ENCODE results near the gene CTRB1. TPM values are rescaled to one million over a fixed set of nuclear protein-coding genes. Genes with fewer than 3 reads are reported as not detected.
"Not testable (repeated sequence)": the region's sequence is repeated elsewhere in the genome, so short reads cannot be mapped to it uniquely, and the experiment has no call there.

Gene CTRB1
- total RNA-seq, 1 experiment from 2014 or later: not detected

DNA sequence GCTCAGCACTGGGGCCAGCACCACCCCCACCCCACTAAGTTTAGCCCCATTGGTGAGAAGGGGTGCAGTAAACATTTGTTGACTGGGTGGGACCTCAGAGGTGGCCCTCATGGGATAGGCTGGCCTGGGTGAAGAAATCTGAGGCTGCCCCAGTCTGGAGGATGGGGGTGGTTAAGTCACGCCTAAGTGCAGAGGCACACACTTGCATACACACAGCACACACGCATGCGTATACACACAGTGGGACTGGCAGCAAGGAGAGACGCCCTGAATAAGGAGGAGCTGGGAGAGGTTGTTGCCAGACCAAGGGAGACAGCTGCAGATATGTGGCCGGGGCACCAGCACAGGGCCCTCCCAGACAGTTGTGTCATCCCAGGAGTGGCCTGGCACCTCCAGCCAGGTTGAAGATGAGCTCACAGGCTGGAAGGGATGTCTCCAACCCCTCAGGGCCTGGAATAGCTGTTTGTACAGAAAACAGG is 35.6 kb downstream of the CTRB1 start:
- peak; percentile 51 for DNase-seq (ENCODE audit: low read depth)

DNA sequence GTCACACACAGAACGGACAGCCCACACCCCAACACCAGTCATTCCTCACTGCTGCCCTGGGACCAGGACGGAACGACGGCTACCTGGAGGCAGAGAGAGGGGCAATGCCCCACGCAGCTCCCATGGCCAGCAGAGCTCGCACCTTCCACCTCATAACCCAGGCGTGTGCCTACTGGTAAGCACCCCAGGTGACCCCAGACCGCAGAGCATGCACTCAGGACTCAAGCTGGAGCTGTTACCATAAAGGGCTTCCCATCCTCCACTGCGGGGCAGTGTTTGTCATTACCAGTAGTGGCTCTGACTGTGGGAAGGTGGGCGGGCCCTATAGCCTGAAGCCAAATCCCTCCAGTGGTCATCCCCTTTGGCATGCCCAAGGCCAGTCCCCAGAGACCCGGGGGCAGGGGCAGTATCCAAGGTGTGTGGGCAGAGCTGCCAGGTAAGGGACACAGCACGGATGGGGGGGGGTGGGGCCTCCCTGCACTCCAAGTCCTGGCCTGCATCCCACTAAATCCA is 37.3 kb downstream of the CTRB1 start:
- no peak for DNase-seq (ENCODE audit: low read depth)

DNA sequence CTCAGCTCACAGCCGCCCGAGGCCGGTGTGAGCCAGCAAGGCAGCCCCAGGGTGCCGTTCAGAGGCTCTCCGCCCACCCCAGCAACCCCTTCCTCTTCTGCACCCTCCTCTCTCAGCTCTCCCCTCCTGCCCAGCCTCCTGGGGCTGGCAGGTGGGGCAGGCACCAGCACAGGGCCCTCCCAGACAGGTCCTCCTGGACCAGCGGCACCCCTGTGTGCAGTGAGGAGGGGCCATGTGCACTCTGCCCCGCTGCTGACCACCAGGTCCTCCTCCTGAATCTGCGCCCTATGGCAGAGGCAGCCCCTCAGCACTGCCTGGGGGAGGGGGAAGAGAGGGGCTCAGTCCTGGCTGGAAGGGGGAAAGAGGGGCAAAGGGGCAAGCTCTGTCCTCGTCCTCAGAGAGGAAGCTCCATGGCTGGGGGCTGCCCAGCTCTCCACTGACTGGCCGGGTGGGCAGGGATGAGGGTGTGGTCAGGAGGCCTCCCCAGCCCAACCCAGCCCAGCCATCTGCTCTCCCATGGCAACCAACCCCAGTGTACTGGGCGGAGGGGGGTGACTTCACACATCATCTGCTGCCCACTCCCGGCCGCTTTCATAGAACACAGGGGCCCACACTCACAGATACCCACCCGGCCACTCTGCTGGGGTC is 38.0 kb downstream of the CTRB1 start:
- no peak for DNase-seq (ENCODE audit: low read depth)

DNA sequence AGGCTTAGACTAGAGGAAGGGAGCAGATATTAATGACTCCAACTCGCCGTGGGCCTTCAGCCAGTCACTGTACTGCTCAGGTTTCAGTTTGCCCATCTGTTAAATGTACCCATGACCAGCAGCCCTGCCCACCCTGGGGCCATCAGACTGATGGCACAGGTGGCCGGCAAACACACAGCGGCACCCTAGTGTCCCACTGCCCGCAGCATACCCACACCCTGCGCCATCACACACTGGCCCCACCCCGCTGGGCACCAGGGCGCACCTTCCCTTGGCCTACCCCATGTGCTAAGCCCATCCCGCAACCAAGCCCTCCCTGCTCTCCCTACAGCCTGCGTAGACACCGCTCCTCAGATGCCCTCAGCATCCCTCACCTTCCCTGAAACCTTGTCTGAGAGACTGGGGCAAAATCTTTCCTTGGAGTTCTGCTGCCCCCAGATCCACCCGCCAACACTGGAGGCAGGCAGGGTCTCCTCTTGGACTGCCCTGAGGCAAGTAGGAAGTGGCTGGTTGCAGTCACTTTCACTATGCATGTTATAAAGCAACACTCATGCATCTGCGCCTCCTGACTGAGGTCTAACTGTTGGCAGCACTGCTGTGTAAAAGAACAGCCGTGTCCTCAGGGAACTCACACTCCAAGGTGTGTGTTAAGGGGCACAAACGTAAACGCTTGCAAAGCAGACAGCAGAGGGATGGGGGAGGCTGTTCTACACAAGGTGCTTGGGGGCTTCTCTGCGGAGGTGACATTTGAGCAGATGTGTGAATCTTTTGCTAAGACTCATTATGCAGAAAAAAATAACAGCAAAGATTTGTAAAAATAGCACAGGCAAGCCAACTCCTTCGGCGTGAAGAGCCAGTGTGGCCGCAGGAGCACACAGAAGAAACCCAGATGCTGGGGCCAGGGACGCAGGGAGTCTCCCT is 39.4 kb downstream of the CTRB1 start:
- DNase-seq (ENCODE audit: low read depth): no peak

DNA sequence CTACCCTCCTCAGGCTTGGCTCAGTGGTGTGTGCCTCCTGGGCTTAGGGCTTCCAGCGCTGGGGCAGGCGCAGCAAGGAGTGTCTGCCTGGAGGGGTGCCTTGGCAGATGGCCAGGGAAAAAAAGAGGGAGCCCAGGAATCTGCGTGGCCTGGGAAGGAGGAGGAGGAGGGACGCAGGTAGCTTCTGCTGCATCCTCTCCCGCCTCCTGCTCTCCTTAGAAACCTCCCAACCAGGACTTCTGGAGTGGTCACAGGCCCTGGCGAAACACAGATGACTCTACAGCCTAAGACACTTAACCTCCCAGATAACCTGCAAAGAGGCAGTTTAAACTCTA is 40.0 kb downstream of the CTRB1 start:
- no peak for DNase-seq (ENCODE audit: low read depth)

DNA sequence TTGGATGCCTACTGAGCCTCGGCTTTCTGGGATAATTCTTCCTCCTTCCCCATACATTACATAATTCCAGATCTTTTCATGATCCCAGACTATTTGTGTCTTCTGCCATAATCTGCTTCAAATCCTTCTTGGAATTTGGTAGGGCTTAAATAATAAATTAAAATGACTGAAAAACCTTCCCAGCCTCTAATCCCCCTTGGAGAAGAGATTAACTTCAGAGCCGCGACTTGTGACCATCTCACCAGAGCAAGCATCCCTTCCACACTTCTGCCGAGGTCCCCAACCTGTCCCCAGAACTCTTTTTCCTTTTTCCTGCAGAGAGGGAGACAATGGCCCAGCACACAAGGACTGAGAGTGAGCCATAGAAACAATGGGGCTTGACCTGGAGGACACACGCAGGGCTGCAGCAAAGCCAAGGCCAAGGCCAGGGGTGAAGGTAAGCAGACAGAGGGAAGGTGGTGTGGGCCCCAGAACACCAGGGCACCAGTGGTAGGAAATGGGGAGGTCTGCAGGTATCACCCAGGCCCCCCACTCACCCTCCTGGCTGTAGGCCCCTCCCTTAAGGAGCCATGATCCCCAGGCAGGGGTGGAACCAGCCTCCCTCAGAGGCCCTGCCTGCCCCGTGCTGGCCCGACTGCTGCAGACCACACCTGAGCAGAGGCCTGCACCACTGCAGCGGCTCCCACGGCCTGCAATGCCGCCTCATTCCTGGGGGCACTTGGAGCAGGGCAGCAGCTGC is 42.2 kb downstream of the CTRB1 start:
- DNase-seq (ENCODE audit: low read depth): no peak

DNA sequence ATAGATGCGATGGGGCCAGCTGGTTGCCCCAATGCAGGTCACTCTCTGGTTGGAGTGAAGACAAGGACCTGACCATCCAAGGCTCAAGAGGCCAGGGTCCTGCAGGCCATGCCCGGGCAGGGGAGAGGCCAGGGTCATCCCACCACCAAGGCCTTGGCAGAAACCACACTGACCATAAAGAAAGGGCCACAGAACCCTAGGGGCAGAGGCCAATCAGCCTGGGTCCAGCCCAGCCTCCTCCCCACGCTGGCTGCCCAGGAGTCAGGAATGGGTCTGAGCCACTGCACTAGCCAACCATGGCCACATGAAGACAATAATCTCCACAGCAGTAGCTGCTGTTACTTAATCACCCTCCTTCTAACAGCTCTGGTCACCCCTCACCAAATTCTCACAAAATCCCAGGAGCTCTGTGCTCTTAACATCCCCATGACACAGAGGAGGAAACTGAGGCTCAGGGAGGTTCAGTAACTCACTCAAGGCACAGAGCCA is 42.8 kb downstream of the CTRB1 start:
- DNase-seq (ENCODE audit: low read depth): no peak

DNA sequence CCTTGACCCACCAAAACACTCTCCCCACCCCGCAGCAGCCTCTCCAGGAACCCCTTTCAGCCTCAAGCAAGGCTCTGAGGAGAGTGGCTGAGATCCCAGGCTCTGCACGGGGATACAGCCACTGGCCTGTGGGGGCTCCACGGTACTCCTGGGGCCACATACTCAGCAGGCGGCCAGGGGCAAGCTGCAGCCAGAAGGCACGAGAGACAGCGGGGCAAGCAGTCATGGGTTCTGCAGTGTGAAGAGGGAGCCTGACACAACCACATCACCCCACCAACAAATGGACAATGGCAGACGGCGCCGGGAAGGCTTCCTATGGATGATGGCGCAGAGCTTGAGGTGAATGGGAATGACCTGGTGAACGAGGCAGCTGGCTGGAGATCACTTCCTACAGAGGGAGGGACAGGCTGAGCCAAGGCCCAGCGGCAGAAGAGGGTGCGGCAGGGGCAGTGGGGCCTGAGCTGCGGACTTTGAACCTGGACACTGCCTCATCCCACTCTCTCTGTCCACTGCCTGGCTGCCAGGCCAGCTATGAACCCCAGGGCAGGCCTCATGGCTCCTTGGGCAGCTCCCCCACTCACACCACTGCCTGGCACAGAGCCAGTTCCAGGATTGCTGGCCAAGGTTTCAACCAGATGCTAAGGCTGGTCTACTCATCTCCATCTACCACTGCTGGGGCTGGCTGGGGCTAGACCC is 43.5 kb downstream of the CTRB1 start:
- peak; percentile 37 for DNase-seq (ENCODE audit: low read depth)

DNA sequence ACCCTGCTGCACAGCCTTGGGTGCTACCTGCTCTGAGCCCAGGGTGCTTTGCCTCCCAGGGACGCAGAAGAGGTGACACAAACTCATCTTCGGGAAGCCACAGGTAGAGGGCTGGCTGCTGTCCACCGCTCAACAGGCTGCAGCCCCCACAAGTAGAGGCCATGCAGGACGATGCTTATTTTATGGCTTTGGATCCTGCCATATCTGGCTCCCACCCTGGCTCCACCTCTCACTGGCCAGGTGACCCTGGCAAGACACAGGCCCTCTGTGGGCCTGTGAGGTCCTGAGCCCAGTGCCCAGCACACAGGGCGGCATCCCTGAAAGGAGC is 44.0 kb downstream of the CTRB1 start:
- no peak for DNase-seq (ENCODE audit: low read depth)

DNA sequence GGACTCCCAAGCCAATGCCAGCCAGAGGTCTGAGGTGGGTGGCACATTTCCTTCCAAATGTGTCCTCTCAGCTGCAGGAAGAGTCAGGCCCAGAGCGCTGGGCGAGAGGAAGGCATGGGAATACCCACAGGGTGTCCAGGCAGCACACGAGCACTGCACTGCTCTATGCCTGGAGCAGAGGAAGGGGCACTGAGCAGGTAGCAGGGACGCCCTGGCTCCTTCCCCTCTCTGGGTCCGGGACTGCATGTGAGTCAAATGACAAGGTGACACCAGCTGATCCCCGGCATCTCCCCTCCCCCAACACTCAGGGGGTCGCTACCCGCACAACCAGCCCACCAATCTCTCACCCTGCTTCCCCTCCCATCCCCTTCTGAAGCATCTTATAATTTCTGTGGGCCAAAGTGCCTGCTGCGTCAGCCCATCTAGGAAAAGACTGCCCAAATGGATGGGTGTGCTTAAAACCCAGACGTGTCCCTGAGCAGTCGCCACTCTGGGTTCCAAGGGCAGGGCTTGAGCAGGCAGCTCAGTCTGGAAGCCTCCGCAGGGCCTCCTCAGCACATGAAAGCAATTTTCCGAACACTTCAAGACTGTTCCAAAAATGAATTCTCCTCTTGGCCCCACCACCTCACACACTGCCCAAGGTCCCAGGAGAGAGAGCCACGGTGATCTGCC is 44.6 kb downstream of the CTRB1 start:
- DNase-seq (ENCODE audit: low read depth): no peak

DNA sequence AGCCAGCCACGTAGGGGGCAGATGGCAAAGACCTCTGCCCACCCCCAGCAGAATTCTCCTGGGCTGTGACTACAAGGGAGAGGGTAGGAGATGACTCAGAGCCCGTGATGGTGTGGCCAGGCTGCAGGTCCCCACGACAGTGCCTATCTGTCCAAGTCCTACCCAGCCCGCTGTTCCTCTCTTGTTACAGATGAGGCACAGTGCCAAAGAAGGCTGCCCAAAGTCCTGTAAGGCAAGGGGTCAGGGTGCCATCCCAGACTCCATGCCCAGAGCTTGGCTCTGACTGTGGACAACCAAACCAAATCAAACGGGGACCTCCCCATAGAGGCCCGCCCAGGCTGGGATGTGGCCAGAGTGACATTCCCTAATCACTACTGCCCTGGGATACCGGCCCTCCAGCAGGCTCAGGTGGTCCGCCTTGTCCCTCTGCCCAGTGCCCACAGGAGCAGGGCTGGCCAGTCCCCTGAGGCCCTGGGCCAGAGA is 45.2 kb downstream of the CTRB1 start:
- peak; percentile 61 for DNase-seq (ENCODE audit: low read depth)

DNA sequence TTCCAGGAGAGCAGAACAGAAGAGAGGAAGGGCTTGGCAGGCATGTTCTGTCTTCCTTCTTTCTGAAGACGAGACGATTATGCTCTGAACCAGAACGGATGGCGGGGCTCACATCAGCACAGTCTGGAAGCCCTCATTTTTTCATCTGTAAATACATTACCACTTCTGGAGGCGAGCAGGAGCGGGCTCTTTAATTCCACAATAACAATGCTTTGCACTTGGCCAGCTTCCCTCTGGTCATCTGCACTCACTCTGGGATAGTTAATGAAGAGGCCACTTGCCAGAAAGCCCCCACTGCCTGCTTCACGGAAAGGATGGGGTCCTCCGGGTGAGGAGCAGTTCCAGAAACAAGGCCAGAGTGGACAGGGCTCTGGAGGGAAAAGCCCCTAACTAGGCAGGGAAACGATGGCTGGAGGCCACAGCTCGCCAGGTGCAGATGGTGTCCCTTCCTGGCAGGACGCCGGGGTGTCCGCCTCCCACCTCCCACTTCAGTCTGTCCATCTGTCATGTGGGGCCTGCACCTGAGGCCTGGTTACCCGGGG is 45.7 kb downstream of the CTRB1 start:
- peak; percentile 41 for DNase-seq (ENCODE audit: low read depth)

DNA sequence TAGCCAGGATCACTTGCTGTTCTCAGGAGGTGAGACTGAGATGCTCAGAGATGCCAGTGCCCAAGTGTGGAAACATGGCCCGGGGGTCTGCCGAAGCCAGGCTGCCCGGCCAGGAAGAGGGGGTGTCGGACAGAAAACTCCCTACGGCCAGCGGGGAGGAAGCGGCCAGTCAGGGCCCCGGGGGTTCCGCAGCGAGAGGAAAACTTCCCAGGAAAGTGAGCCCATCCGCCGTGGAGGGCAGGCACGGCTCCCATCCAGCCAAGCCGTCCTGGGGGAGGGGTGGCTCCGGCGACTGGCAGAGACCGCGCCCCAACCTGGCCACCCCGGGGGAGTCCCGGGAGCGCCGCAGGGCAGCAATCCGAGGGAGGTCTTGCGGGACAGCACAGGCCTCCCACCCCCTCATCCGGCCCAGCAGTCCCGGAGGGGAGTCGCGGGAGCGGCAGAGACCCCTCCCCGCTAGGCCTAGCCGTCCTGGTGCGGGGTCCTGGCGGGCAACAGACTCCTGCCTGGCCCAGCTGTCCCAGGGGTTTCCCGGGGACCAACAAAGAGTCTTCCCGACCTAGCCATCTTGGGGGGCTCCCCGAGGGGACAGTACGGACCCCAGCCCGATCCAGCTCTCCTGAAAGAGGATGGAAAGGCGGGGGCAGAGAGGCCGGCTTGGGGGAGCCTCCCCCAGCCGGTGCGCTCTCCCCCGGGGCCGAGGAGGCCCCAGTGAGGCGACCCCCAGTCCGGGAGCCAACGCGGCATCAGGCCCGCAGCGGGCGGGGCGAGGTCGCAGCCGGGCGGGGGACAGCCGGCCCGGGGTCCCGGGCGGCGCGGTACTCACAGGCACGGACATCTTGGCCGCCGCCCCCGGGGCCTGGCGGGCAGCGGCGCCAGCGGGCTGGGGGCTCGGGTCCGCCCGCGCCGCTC is 46.5 kb downstream of the CTRB1 start:
- peak; percentile 45 for DNase-seq (ENCODE audit: low read depth)

DNA sequence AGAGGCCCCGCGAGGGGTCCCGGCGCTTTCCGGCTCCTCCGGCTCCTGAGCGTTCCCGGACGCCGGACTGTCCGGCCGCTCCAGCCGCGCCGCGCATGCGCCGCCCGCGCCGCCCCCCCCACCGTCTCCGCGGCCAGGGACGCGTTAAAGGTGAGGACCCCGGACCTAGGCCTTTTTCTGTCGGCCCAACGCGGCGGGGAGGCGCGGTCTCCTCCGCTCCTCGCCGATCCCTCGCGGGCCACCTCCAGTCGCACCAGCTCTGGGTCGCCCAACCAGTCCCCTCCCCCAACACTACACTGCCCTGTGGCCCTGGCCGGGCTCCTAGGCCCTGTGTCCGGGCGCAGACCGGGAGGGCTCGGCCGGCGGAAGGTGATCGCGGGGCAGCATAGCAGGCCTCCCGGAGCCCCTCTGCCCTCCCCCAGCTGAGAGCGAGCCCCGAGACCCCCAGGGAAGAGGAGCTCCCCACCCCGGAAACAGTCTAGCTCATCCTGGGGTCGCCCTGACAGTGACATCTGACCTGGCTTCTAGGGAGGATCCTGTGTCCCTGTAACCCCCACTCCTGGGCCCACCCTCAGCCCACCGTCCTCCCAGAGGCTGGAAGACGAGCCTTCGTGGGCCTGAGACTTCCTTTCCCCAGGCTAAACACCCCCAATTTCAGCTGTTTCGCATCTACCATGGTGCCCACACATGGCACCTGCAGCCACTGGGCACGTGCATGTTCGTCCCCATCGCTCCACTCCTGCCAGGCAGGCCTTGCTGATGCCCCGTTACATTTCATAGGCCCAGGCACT is 47.3 kb downstream of the CTRB1 start:
- DNase-seq (ENCODE audit: low read depth): peak; percentile 69

DNA sequence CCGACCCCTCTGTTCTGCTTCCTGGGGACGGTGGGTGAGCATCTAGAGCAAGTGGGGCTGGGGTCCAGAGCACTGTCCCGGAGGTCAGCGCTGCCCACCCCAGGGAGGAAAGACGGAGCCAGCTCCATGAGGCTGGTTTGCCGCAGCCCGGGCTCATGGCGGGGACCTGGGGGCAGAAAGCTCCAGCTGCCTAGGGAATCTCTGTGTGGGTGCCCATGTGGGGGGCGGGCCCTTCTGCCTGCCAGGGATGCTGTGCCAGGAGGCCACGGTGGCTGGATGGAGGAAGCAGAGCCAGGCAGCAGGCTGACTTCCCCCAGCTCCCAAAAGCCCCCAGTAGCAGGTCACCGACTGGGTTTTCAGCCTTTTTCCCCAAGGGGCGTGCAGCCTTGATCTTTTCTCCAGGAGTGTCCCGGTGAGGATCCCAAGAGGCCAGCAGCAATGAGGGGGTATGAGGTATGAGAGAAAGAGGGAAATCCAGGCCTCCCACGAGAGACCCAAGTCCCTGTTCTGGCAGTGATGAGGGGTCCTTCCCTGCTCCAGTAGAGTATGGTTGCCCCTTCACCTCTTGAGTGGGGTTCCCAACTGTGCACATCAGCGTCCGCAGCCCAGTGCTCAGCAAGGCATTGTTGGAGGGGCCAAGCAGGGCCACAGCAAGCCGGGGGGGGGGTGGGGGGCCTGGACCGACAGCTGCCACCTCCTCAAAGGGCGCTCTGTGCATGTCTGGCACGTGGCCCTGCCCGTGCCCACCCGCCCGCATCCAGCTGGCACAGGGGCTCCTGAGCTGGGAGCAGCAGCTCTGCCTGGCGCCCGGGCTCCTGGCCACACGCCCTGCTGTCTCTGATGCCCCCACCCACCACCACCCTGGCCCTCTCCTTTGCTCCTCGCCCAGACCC is 48.2 kb downstream of the CTRB1 start:
- DNase-seq (ENCODE audit: low read depth): no peak

DNA sequence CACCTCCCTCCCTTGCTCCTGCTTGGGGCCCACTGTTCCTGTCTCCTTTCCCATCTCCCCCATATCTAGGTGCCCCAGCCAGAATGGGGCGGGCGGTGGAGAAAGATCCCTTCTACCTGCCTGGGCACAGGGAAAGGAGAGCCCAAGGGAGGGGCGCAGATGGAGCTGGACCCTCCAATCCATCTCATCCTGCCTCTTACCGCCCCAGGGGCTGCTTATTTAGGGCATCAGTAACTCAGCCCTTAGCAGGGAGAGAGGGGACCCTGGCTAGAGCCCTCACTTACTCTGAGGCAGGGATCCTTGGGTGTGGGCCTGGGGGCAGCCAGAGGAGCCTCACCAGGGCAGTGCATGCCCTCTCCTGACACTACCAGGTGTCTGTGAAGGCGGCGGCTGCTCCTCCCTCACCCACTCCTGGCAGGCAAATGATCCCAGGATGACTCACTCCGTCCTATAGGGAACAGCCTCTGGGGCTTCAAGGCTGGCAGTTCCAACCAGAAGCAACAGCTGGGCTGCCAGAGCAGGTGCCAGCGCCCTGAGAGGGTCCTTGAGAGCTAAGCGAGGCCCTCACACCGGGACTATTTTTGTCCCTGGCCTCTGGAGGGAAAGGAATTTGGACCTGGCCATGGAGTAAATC is 49.0 kb downstream of the CTRB1 start:
- DNase-seq (ENCODE audit: low read depth): peak; percentile 85

DNA sequence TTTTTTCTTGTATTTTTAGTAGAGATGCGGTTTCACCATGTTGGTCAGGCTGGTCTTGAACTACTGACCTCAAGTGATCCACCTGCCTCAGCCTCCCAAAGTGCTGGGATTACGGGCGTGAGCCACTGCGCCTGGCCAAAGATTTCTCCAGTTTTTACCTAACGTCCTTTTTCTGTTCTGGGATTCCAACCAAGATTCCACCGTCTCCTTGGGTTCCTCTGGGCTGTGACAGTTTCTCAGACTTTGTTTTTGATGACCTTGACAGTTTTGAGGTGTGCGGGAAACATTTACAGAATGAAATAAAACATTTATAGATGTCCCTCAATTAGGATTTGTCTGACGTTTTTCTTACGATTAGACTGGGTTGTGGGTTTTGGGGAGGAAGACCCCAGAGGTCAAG is 50.6 kb downstream of the CTRB1 start:
- DNase-seq (ENCODE audit: low read depth): not testable (repeated sequence)
